Body of pancreas (tissue), 4 donors: ENCODE results near the gene FBXW8. TPM values are rescaled to one million over a fixed set of nuclear protein-coding genes. Genes with fewer than 3 reads are reported as not detected.

Source experiments
- ATAC-seq: fragments of 150-250 bp; one replicate; pipeline ENCODE4 v1.9.1; 2016
- DNase-seq, 4 donors: peaks; one replicate each; pipeline ENCODE4 v3.0.0-alpha.2; 2019
- H3K27ac ChIP-seq, 4 donors: fragments of 200-600 bp; sonication (generic); 1 replicate in 3 of 4; 2 replicates in 1 of 4; pipeline versions ENCODE4 v1.5.1 to v1.6.1; 2016 to 2019; ENCODE audit warnings: mild to moderate bottlenecking in 1 of 4, mixed read lengths in 1 of 4, moderate library complexity in 1 of 4
- H3K27me3 ChIP-seq, 2 donors: fragments of 200-600 bp; sonication (generic); one replicate each; pipeline ENCODE4 v1.6.0; 2016; ENCODE audit warnings: mild to moderate bottlenecking in 1 of 2
- H3K36me3 ChIP-seq, 2 donors: fragments of 200-600 bp; sonication (generic); replicated peaks in 1 of 2; 2 replicates each; pipeline ENCODE4 v1.5.1; 2016; ENCODE audit warnings: low read depth in 2 of 2; ENCODE audit not compliant: insufficient read depth in 1 of 2
- H3K4me1 ChIP-seq: fragments of 200-600 bp; sonication (generic); one replicate; pipeline ENCODE4 v1.6.0; 2016
- H3K4me3 ChIP-seq, 2 donors: fragments of 200-600 bp; sonication (generic); 1 replicate in 1 of 2; 2 replicates in 1 of 2; pipeline ENCODE4 v1.5.1; 2016 to 2019
- H3K9me3 ChIP-seq, 3 donors: fragments of 200-600 bp; sonication (generic); 1 replicate in 2 of 3; 2 replicates in 1 of 3; pipeline ENCODE4 v1.5.1; 2016
- POLR2A ChIP-seq, 3 donors: fragments of 450-650 bp; IDR thresholded peaks; one replicate each; pipeline ENCODE4 v1.6.1; 2016; ENCODE audit warnings: antibody characterized with exemption in 3 of 3, mild to moderate bottlenecking in 2 of 3
- WGBS, 2 donors: methylation state at CpG; one replicate each; pipeline ENCODE4 v1.1.5; 2017; 5-methylcytosine and 5-hydroxymethylcytosine counted together
- intact Hi-C: fragments of 100-400 bp; cut with DNase I; formaldehyde crosslinking; loops from one replicate; pipeline ENCODE4 v1.15.1; 2023
- total RNA-seq, 2 donors: library from RNA; depleted of rRNA; stranded (reverse); fragments of >200 nt; gene quantifications; one replicate each; pipeline ENCODE4 v1.1.0, GENCODE V29; 2016
- TF ChIP-seq, protein P1 (sequence below), 7 experiments: fragments of 450-650 bp in 4 of 7; fragments of 200-600 bp in 3 of 7; sonication (generic) in 3 of 7; IDR thresholded peaks; one replicate each; pipeline ENCODE4 v1.5.1; 2016 to 2019; ENCODE audit warnings: antibody characterized with exemption in 7 of 7

FBXW8 gene
- total RNA-seq, 2 donors from 2014 or later, result 12.7 to 35.3 TPM

DNA sequence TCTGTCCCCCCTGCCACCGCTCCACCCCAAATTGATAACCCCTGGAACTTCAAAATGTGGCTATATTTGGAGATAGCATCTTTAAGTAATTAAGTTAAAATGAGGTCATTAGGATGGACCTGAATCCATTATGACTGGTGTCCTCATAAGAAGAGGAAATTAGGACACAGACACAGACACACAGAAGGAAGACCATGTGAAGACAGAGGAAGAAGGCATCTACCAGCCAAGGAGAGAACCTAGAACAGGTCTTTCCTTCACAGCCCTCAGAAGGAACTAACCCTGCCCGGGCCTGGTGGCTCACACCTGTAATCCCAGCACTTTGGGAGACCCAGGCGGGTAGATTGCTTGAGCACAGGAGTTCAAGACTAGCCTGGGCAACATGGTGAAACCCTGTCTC lies 25.9 kb upstream of the FBXW8 start:
- TF ChIP-seq POLR2A (IDR thresholded peaks at IDR 0.05), result no peak
- TF ChIP-seq, protein P1, sequence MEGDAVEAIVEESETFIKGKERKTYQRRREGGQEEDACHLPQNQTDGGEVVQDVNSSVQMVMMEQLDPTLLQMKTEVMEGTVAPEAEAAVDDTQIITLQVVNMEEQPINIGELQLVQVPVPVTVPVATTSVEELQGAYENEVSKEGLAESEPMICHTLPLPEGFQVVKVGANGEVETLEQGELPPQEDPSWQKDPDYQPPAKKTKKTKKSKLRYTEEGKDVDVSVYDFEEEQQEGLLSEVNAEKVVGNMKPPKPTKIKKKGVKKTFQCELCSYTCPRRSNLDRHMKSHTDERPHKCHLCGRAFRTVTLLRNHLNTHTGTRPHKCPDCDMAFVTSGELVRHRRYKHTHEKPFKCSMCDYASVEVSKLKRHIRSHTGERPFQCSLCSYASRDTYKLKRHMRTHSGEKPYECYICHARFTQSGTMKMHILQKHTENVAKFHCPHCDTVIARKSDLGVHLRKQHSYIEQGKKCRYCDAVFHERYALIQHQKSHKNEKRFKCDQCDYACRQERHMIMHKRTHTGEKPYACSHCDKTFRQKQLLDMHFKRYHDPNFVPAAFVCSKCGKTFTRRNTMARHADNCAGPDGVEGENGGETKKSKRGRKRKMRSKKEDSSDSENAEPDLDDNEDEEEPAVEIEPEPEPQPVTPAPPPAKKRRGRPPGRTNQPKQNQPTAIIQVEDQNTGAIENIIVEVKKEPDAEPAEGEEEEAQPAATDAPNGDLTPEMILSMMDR (IDR thresholded peaks at IDR 0.05), result no peak
- DNase-seq, result no peak
- no peak overlapping the region for H3K27ac ChIP-seq
- peaks cover 0 to 10% of the 10 kb centered on the region in 2 donors for H3K27me3 ChIP-seq
- intact Hi-C loops, result no loop called here
- 81 to 87% methylated on average over 3 of the region's 3 CpGs for WGBS, 2 donors
- peaks cover 18% of the 10 kb centered on the region for H3K4me1 ChIP-seq
- H3K36me3 ChIP-seq, result no peaks in the 10 kb centered on the region
- H3K9me3 ChIP-seq, result no peaks in the 10 kb centered on the region
- no peak overlapping the region for H3K4me3 ChIP-seq
- no peak for ATAC-seq

DNA sequence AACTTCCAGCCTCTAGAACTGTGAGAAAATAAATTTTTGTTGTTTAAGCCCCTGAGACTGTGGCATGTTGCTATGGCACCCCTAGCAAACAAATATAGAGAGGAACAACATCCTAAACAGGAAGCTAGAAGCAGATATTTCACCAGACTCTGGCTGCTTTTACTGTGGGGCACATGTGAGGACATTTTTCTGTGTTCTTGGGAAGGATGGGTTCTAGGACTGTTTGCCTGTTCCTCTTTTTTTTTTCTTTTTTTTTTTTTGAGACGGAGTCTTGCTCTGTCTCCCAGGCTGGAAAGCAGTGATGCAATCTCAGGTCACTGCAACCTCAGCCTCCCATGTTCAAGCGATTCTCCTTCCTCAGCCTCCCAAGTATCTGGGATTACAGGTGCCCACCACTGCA lies 25.3 kb upstream of the FBXW8 start:
- no peaks in the 10 kb centered on the region for H3K36me3 ChIP-seq
- 78 to 86% methylated on average over 2 of the region's 2 CpGs for WGBS, 2 donors
- intact Hi-C loops, result no loop called here
- no peak for ATAC-seq
- peaks cover 12% of the 10 kb centered on the region for H3K4me1 ChIP-seq
- no peak overlapping the region for H3K27ac ChIP-seq
- no peak for DNase-seq
- peaks cover 0 to 6% of the 10 kb centered on the region in 2 donors for H3K27me3 ChIP-seq
- no peak overlapping the region for H3K4me3 ChIP-seq
- no peak for TF ChIP-seq POLR2A (IDR thresholded peaks at IDR 0.05)
- TF ChIP-seq, protein P1 (IDR thresholded peaks at IDR 0.05), result no peak
- H3K9me3 ChIP-seq, result no peaks in the 10 kb centered on the region

DNA sequence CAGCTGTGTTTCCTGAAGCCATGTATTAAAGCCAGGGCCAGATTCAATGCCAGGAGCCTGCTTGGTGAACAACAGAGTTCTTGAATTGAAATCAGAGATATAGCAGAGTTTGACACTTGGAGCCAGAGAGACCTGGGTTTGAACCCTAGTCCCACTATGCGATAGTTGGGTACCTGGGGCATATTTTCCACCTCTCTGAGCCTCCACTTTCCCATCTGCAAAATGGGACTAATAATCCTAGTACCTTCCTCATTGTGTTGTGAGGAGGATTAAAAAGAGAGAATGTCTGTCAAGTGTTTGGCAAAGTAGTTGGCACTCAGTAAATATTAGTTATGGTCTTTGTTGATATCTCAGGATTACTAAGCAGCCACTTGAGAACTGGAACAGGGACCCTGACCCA lies 23.5 kb upstream of the FBXW8 start:
- intact Hi-C loops, result no loop called here
- H3K9me3 ChIP-seq, result no peaks in the 10 kb centered on the region
- no peaks in the 10 kb centered on the region for H3K36me3 ChIP-seq
- H3K4me1 ChIP-seq, result no peaks in the 10 kb centered on the region
- no peaks in the 10 kb centered on the region for H3K27me3 ChIP-seq
- TF ChIP-seq, protein P1 (IDR thresholded peaks at IDR 0.05), result no peak
- TF ChIP-seq POLR2A (IDR thresholded peaks at IDR 0.05), result no peak
- ATAC-seq, result no peak
- H3K4me3 ChIP-seq, result no peak overlapping the region
- 60 to 78% methylated on average over 1 of the region's 1 CpG for WGBS, 2 donors
- no peak overlapping the region for H3K27ac ChIP-seq
- no peak for DNase-seq

DNA sequence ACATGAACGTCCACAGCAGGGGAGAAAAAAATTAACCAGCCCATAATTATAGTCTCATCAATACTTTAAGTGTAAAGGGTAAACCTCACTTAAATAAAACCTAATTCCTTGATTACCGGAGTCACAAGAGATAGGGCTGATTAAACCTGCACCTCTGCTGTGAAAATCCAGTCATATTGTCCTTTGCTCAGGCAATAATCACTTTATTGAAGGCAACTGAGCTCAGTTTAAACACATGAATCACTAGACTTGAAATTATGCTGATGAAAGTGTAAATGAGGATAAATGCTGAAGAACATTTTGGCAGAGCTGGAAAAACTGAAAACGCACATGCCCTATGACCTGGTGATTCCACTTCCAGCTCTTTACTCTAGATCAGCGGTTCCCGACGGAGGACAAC lies 22.9 kb upstream of the FBXW8 start:
- Histone ChIP-seq H3K27me3 (no peaks in the 10 kb centered on the region), H3K27ac (no peak overlapping the region), H3K4me1 (no peaks in the 10 kb centered on the region), H3K36me3 (no peaks in the 10 kb centered on the region), H3K9me3 (no peaks in the 10 kb centered on the region), H3K4me3 (no peak overlapping the region)
- intact Hi-C loops, result no loop called here
- no peak for DNase-seq
- 68 to 72% methylated on average over 6 of the region's 6 CpGs for WGBS, 2 donors
- no peak for TF ChIP-seq POLR2A (IDR thresholded peaks at IDR 0.05)
- TF ChIP-seq, protein P1 (IDR thresholded peaks at IDR 0.05), result no peak
- ATAC-seq, result no peak

DNA sequence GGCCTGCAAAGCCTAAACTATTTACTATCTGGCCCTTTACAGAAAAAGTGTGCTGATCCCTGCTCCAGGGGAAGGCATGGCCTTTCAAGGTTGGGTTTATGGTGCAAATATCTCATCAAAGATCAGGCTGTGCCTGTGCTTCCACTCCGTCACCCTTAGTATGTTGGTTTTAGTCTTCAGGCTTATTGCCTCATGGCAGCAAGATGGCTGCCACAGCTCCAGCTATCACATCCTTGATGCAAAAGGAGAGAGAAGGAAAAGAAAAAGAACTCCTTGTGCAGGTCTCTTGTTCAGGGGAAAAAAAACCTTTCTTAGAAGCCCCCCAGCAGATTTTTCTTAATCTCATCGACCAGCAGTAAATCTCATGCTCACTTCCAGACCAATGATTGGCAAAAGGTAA lies 20.4 kb upstream of the FBXW8 start:
- WGBS, 2 donors, result 95 to 97% methylated on average over 2 of the region's 2 CpGs
- ATAC-seq (no peak), DNase-seq (no peak)
- Histone ChIP-seq H3K9me3 (no peaks in the 10 kb centered on the region), H3K36me3 (no peaks in the 10 kb centered on the region), H3K27me3 (no peaks in the 10 kb centered on the region), H3K4me1 (no peaks in the 10 kb centered on the region), H3K4me3 (no peak overlapping the region), H3K27ac (no peak overlapping the region)
- intact Hi-C loops, result no loop called here
- TF ChIP-seq POLR2A (IDR thresholded peaks at IDR 0.05), result no peak
- TF ChIP-seq, protein P1 (IDR thresholded peaks at IDR 0.05), result no peak
